ENCODE results near the gene F13A1.

- no peak for TF ChIP-seq POLR2A (IDR thresholded peaks at IDR 0.05; ENCODE audit: low read length)
- TF ChIP-seq GATA1 (IDR thresholded peaks at IDR 0.05; ENCODE audit: low read depth, low read length), result no peak
These were observed 141.7 kb downstream of the F13A1 start for GRCh38 chr6:6178795-6179194.
